HG03575 (cell line): Measurements from ENCODE around the gene SLC51B.

ENCODE experiments used
- ATAC-seq: cut with Tn5 transposase; IDR thresholded peaks from one replicate; pipeline ENCODE4 v1.9.1; 2021; ENCODE audit not compliant: unreplicated experiment, insufficient number of reproducible peaks, low FRiP score; ENCODE audit errors: extremely low read depth

The SLC51B gene

GRCh38 chr15:65077291-65077980 is 32.2 kb downstream of the SLC51B start:
- ATAC-seq, result no peak

- ATAC-seq, result no peak
Measured at GRCh38 chr15:65077981-65078352, 32.8 kb downstream of the SLC51B start.

- no peak for ATAC-seq
Measured at GRCh38 chr15:65079580-65079979, 34.4 kb downstream of the SLC51B start.

- no peak for ATAC-seq
Measured at GRCh38 chr15:65081270-65081669, 36.1 kb downstream of the SLC51B start.

GRCh38 chr15:65081758-65082157 is 36.6 kb downstream of the SLC51B start:
- no peak for ATAC-seq

GRCh38 chr15:65082303-65082953 is 37.2 kb downstream of the SLC51B start:
- no peak for ATAC-seq

- ATAC-seq, result no peak
Measured at GRCh38 chr15:65083262-65083701, 38.1 kb downstream of the SLC51B start.

- ATAC-seq, result no peak
Measured at GRCh38 chr15:65084500-65085206, 39.5 kb downstream of the SLC51B start.

- no peak for ATAC-seq
Measured at GRCh38 chr15:65085207-65085753, 40.1 kb downstream of the SLC51B start.

GRCh38 chr15:65085990-65086679 is 40.9 kb downstream of the SLC51B start:
- no peak for ATAC-seq

GRCh38 chr15:65086680-65087111 is 41.5 kb downstream of the SLC51B start:
- no peak for ATAC-seq

GRCh38 chr15:65087411-65087810 is 42.2 kb downstream of the SLC51B start:
- ATAC-seq, result no peak

- no peak for ATAC-seq
Measured at GRCh38 chr15:65087873-65088642, 42.9 kb downstream of the SLC51B start.

- ATAC-seq, result no peak
Measured at GRCh38 chr15:65088643-65089021, 43.4 kb downstream of the SLC51B start.

- ATAC-seq, result no peak
Measured at GRCh38 chr15:65089206-65089824, 44.1 kb downstream of the SLC51B start.

- no peak for ATAC-seq
Measured at GRCh38 chr15:65091946-65092770, 47.0 kb downstream of the SLC51B start.
